ENCODE results near the gene MTA2. TPM values are rescaled to one million over a fixed set of nuclear protein-coding genes. Genes with fewer than 3 reads are reported as not detected.
A peak's percentile ranks its signal among the peaks of the same experiment; 100 is the strongest.

The MTA2 gene
- total RNA-seq, 6 experiments from 2014 or later = 89.6 to 106 (median 95.8) TPM

GRCh38 chr11:62546244-62546928 is 55.3 kb downstream of the MTA2 start, which contains the start of gene AHNAK:
AHNAK (minus strand) TSS chr11:62546806; CDS start chr11:62536098, 10,708 bp downstream.
- Mint-ChIP-seq H3K9me3 (no peaks in the 10 kb centered on the region), H3K4me3 (peak within 1 kb of the TSS; percentile 98), H3K4me1 (ENCODE audit: low read depth) (peaks cover 38% of the 10 kb centered on the region), H3K27ac (peak within 1 kb of the TSS; percentile 86), H3K36me3 (ENCODE audit: low read depth) (peaks cover 33% of the 10 kb centered on the region), H3K27me3 (ENCODE audit: insufficient read depth) (peaks cover 12% of the 10 kb centered on the region)
- TF ChIP-seq CTCF (IDR thresholded peaks at IDR 0.05) = no peak
- DNase-seq = peak; percentile 65

- Mint-ChIP-seq H3K36me3 (ENCODE audit: low read depth) (peaks cover 37% of the 10 kb centered on the region), H3K27me3 (ENCODE audit: insufficient read depth) (peaks cover 12% of the 10 kb centered on the region), H3K4me1 (ENCODE audit: low read depth) (peaks cover 45% of the 10 kb centered on the region), H3K4me3 (peak overlapping the region; percentile 98), H3K9me3 (no peaks in the 10 kb centered on the region), H3K27ac (peak overlapping the region; percentile 86)
- peak; percentile 85 for DNase-seq
- peak; percentile 39; the same call in 1 of the 2 replicates for TF ChIP-seq CTCF (IDR thresholded peaks at IDR 0.05)
Observed at GRCh38 chr11:62545437-62546243, 56.0 kb downstream of the MTA2 start.

GRCh38 chr11:62544581-62545436 is 56.9 kb downstream of the MTA2 start:
- Mint-ChIP-seq H3K27ac (peak overlapping the region; percentile 86), H3K4me1 (ENCODE audit: low read depth) (peaks cover 53% of the 10 kb centered on the region), H3K4me3 (peak overlapping the region; percentile 98), H3K36me3 (ENCODE audit: low read depth) (peaks cover 37% of the 10 kb centered on the region), H3K9me3 (no peaks in the 10 kb centered on the region), H3K27me3 (ENCODE audit: insufficient read depth) (peaks cover 12% of the 10 kb centered on the region)
- no peak for TF ChIP-seq CTCF (IDR thresholded peaks at IDR 0.05)
- no peak for DNase-seq

GRCh38 chr11:62543680-62544444 is 57.8 kb downstream of the MTA2 start:
- no peak for DNase-seq
- H3K4me3 Mint-ChIP-seq = peak overlapping the region; percentile 98
- H3K9me3 Mint-ChIP-seq = no peaks in the 10 kb centered on the region
- peak overlapping the region; percentile 86 for H3K27ac Mint-ChIP-seq
- H3K36me3 Mint-ChIP-seq (ENCODE audit: low read depth) = peaks cover 40% of the 10 kb centered on the region
- no peak for TF ChIP-seq CTCF (IDR thresholded peaks at IDR 0.05)
- peaks cover 12% of the 10 kb centered on the region for H3K27me3 Mint-ChIP-seq (ENCODE audit: insufficient read depth)
- peaks cover 62% of the 10 kb centered on the region for H3K4me1 Mint-ChIP-seq (ENCODE audit: low read depth)

Small RNA genes lying within 50 kb of the gene (microRNA-seq; reads per million reads assigned to microRNA genes)
- 3.1 reads per million for gene MIR6747

Other genes starting within 250 kb of the MTA2 start
- gene SCGB1A1, start 182.8 kb downstream of the MTA2 start, total RNA-seq (2021; fragmentation: NEBNext Ultra II Directional; extraction: Animal tissue kit (Norgen Biotek cat#: 25700)) = not detected
- 100 to 1,000 TPM; 426 to 589 (median 452) TPM for gene AHNAK, start 55.1 kb downstream of the MTA2 start, total RNA-seq (2021; fragmentation: NEBNext Ultra II Directional; extraction: Animal tissue kit (Norgen Biotek cat#: 25700))
- gene EEF1G, start 28.0 kb downstream of the MTA2 start, total RNA-seq (2021; fragmentation: NEBNext Ultra II Directional; extraction: Animal tissue kit (Norgen Biotek cat#: 25700)) = 1,000 to 10,000 TPM; 1,302 to 1,474 (median 1,327) TPM
- 10 to 100 TPM; 14.6 to 18.0 (median 16.9) TPM for gene TUT1, start 10.3 kb downstream of the MTA2 start, total RNA-seq (2021; fragmentation: NEBNext Ultra II Directional; extraction: Animal tissue kit (Norgen Biotek cat#: 25700))
- 10 to 100 TPM; 32.5 to 39.6 (median 36.4) TPM for gene EML3, start 10.9 kb upstream of the MTA2 start, total RNA-seq (2021; fragmentation: NEBNext Ultra II Directional; extraction: Animal tissue kit (Norgen Biotek cat#: 25700))
- gene ROM1, start 11.4 kb upstream of the MTA2 start, total RNA-seq (2021; fragmentation: NEBNext Ultra II Directional; extraction: Animal tissue kit (Norgen Biotek cat#: 25700)) = 1 to 10 TPM; 2.3 to 4.8 (median 3.2) TPM
- 10 to 100 TPM; 57.9 to 93.2 (median 63.0) TPM for gene B3GAT3, start 20.1 kb upstream of the MTA2 start, total RNA-seq (2021; fragmentation: NEBNext Ultra II Directional; extraction: Animal tissue kit (Norgen Biotek cat#: 25700))
- gene GANAB, start 44.7 kb upstream of the MTA2 start, total RNA-seq (2021; fragmentation: NEBNext Ultra II Directional; extraction: Animal tissue kit (Norgen Biotek cat#: 25700)) = 100 to 1,000 TPM; 331 to 450 (median 416) TPM
- 10 to 100 TPM; 19.1 to 26.6 (median 23.3) TPM for gene INTS5, start 51.4 kb upstream of the MTA2 start, total RNA-seq (2021; fragmentation: NEBNext Ultra II Directional; extraction: Animal tissue kit (Norgen Biotek cat#: 25700))
- gene C11orf98, start 63.3 kb upstream of the MTA2 start, total RNA-seq (2021; fragmentation: NEBNext Ultra II Directional; extraction: Animal tissue kit (Norgen Biotek cat#: 25700)) = 10 to 100 TPM; 56.1 to 74.6 (median 64.8) TPM
- 10 to 100 TPM; 12.3 to 23.6 (median 17.2) TPM for gene CSKMT, start 63.4 kb upstream of the MTA2 start, total RNA-seq (2021; fragmentation: NEBNext Ultra II Directional; extraction: Animal tissue kit (Norgen Biotek cat#: 25700))
- gene UQCC3, start 69.8 kb upstream of the MTA2 start, total RNA-seq (2021; fragmentation: NEBNext Ultra II Directional; extraction: Animal tissue kit (Norgen Biotek cat#: 25700)) = 10 to 100 TPM in 5 of 6 experiments, 1 to 10 TPM in 1; 9.8 to 14.2 (median 11.3) TPM
- gene LBHD1, start 70.4 kb upstream of the MTA2 start, total RNA-seq (2021; fragmentation: NEBNext Ultra II Directional; extraction: Animal tissue kit (Norgen Biotek cat#: 25700)) = 1 to 10 TPM; 2.8 to 4.5 (median 3.7) TPM
- gene UBXN1, start 77.2 kb upstream of the MTA2 start, total RNA-seq (2021; fragmentation: NEBNext Ultra II Directional; extraction: Animal tissue kit (Norgen Biotek cat#: 25700)) = 100 to 1,000 TPM in 3 of 6 experiments, 10 to 100 TPM in 3; 85.2 to 114 (median 96.5) TPM
- gene LRRN4CL, start 87.7 kb upstream of the MTA2 start, total RNA-seq (2021; fragmentation: NEBNext Ultra II Directional; extraction: Animal tissue kit (Norgen Biotek cat#: 25700)) = 1 to 10 TPM; 1.2 to 4.0 (median 1.4) TPM
- 10 to 100 TPM; 50.7 to 67.4 (median 56.8) TPM for gene BSCL2, start 105.6 kb upstream of the MTA2 start, total RNA-seq (2021; fragmentation: NEBNext Ultra II Directional; extraction: Animal tissue kit (Norgen Biotek cat#: 25700))
- not detected for gene GNG3, start 105.8 kb upstream of the MTA2 start, total RNA-seq (2021; fragmentation: NEBNext Ultra II Directional; extraction: Animal tissue kit (Norgen Biotek cat#: 25700))
- 10 to 100 TPM; 34.5 to 44.6 (median 41.6) TPM for gene HNRNPUL2, start 125.6 kb upstream of the MTA2 start, total RNA-seq (2021; fragmentation: NEBNext Ultra II Directional; extraction: Animal tissue kit (Norgen Biotek cat#: 25700))
- gene TTC9C, start 126.6 kb upstream of the MTA2 start, total RNA-seq (2021; fragmentation: NEBNext Ultra II Directional; extraction: Animal tissue kit (Norgen Biotek cat#: 25700)) = 10 to 100 TPM; 46.2 to 52.7 (median 50.0) TPM
- 10 to 100 TPM in 1 of 6 experiments, 1 to 10 TPM in 5; 7.9 to 10.8 (median 8.9) TPM for gene ZBTB3, start 152.3 kb upstream of the MTA2 start, total RNA-seq (2021; fragmentation: NEBNext Ultra II Directional; extraction: Animal tissue kit (Norgen Biotek cat#: 25700))
- 10 to 100 TPM; 77.6 to 83.8 (median 81.4) TPM for gene POLR2G, start 159.7 kb upstream of the MTA2 start, total RNA-seq (2021; fragmentation: NEBNext Ultra II Directional; extraction: Animal tissue kit (Norgen Biotek cat#: 25700))
- 10 to 100 TPM in 5 of 6 experiments, 1 to 10 TPM in 1; 9.9 to 12.7 (median 10.6) TPM for gene TAF6L, start 169.5 kb upstream of the MTA2 start, total RNA-seq (2021; fragmentation: NEBNext Ultra II Directional; extraction: Animal tissue kit (Norgen Biotek cat#: 25700))
- 10 to 100 TPM; 47.2 to 66.3 (median 52.7) TPM for gene TMEM179B, start 185.5 kb upstream of the MTA2 start, total RNA-seq (2021; fragmentation: NEBNext Ultra II Directional; extraction: Animal tissue kit (Norgen Biotek cat#: 25700))
- gene TMEM223, start 190.1 kb upstream of the MTA2 start, total RNA-seq (2021; fragmentation: NEBNext Ultra II Directional; extraction: Animal tissue kit (Norgen Biotek cat#: 25700)) = 10 to 100 TPM; 12.8 to 15.0 (median 13.6) TPM
- 10 to 100 TPM; 51.5 to 57.7 (median 55.0) TPM for gene NXF1, start 203.6 kb upstream of the MTA2 start, total RNA-seq (2021; fragmentation: NEBNext Ultra II Directional; extraction: Animal tissue kit (Norgen Biotek cat#: 25700))
- gene STX5, start 230.2 kb upstream of the MTA2 start, total RNA-seq (2021; fragmentation: NEBNext Ultra II Directional; extraction: Animal tissue kit (Norgen Biotek cat#: 25700)) = 10 to 100 TPM; 41.4 to 54.6 (median 47.8) TPM
- not detected for gene TEX54, start 231.0 kb upstream of the MTA2 start, total RNA-seq (2021; fragmentation: NEBNext Ultra II Directional; extraction: Animal tissue kit (Norgen Biotek cat#: 25700))
- gene WDR74, start 237.7 kb upstream of the MTA2 start, total RNA-seq (2021; fragmentation: NEBNext Ultra II Directional; extraction: Animal tissue kit (Norgen Biotek cat#: 25700)) = 10 to 100 TPM; 37.4 to 49.2 (median 41.0) TPM